Heart right ventricle (tissue), 16 donors: Measurements from ENCODE around the gene FAM13C. TPM values are rescaled to one million over a fixed set of nuclear protein-coding genes. Genes with fewer than 3 reads are reported as not detected.

Source experiments
- ATAC-seq, 8 donors: fragments of 200-7000 bp; cut with Tn5 transposase; one replicate each; pipeline ENCODE4 v1.9.1; 2020; ENCODE audit warnings: mild to moderate bottlenecking in 8 of 8, moderate library complexity in 8 of 8, moderate number of reproducible peaks in 1 of 8
- DNase-seq, 2 donors: peaks; one replicate each; pipeline ENCODE4 v3.0.0-alpha.2; 2020
- H3K27ac ChIP-seq, 10 donors: fragments of 200-600 bp; sonication (generic) in 2 of 10; one replicate each; pipeline versions ENCODE4 v1.5.0 to v1.8.0; 2020 to 2022; ENCODE audit warnings: mild to moderate bottlenecking in 3 of 10
- H3K27me3 ChIP-seq, 7 donors: fragments of 200-600 bp; one replicate each; pipeline ENCODE4 v1.8.0; 2021 to 2022; ENCODE audit warnings: mild to moderate bottlenecking in 2 of 7
- H3K36me3 ChIP-seq, 9 donors: fragments of 200-600 bp; sonication (generic) in 1 of 9; one replicate each; pipeline versions ENCODE4 v1.5.0 to v1.8.0; 2020 to 2022; ENCODE audit warnings: mild to moderate bottlenecking in 2 of 9
- H3K4me1 ChIP-seq, 9 donors: fragments of 200-600 bp; sonication (generic) in 1 of 9; one replicate each; pipeline versions ENCODE4 v1.5.0 to v1.8.0; 2020 to 2022; ENCODE audit warnings: mild to moderate bottlenecking in 4 of 9
- H3K4me3 ChIP-seq, 10 donors: fragments of 200-600 bp; sonication (generic) in 2 of 10; one replicate each; pipeline versions ENCODE4 v1.5.0 to v1.8.0; 2020 to 2022; ENCODE audit warnings: mild to moderate bottlenecking in 7 of 10, moderate library complexity in 2 of 10
- H3K9me3 ChIP-seq, 11 donors: fragments of 200-600 bp in 10 of 11; sonication (generic) in 2 of 11; one replicate each; pipeline versions ENCODE4 v1.5.0 to v1.8.0; 2013 to 2022; ENCODE audit warnings: mild to moderate bottlenecking in 2 of 11, control low read depth in 1 of 11, moderate library complexity in 1 of 11
- CTCF ChIP-seq, 9 donors: fragments of 200-600 bp; sonication (generic) in 2 of 9; IDR thresholded peaks; one replicate each; pipeline versions ENCODE4 v1.5.0 to v1.8.0; 2021 to 2022; ENCODE audit warnings: antibody characterized with exemption in 9 of 9, mild to moderate bottlenecking in 5 of 9, moderate library complexity in 1 of 9
- WGBS, 2 donors: extraction: QIAGEN DNeasy Blood & Tissue Kit; methylation state at CpG; one replicate each; pipeline ENCODE4 v1.1.7; 2013; ENCODE audit warnings: inconsistent platforms in 1 of 2; 5-methylcytosine and 5-hydroxymethylcytosine counted together
- intact Hi-C, 10 donors: fragments of 100-400 bp; cut with DNase I; formaldehyde crosslinking; loops; one replicate each; pipeline versions ENCODE4 v1.11.1 to v1.14.2; 2022
- polyA plus RNA-seq, 2 donors: library from polyadenylated mRNA; stranded (reverse); fragments of 200-250 nt; gene quantifications; one replicate each; pipeline ENCODE4 v1.2.3, GENCODE V29; 2013
- total RNA-seq, 10 donors: library from RNA; stranded (reverse); fragmentation: NEBNext Ultra II Directional in 3 of 10; extraction: Animal tissue kit (Norgen Biotek cat#: 25700) in 3 of 10; gene quantifications; one replicate each; pipeline versions ENCODE4 v1.2.1 to v1.2.4, GENCODE V29; 2021 to 2023
- donor health status: Arrhythmogenic right ventricular cardiomyopathy.
- donor health status: ischemic (EF 13 %, LVEDD 7.1; RV severe dilation, severe dysfunction).
- donor health status: healthy with polysubstance abuse.
- donor health status: DM: no; HTN: yes; CAD: no.
- donor health status: DM: no; HTN: no; CAD: no.
- donor health status: ischemic (EF 25% LVEDD 6.9; RV normal size, moderate dysfunction).
- donor health status: ischemic (EF 25% LVEDD 5.7; RV mildly dilated, moderate dysfunction).
- donor health status: healthy.
- donor health status: DM: yes; HTN: yes; CAD: no.
- donor health status: Ischemic cardiomyopathy.
- donor health status: ischemic (EF 35%, LVEDD 5.7; RV mildly dilated, moderate dysfunction).
- donor health status: nonischemic (EF 11% LVEDD 7.7; RV severe dilation, severe dysfunction).
- donor health status: DM: yes; HTN: yes; CAD: no.
- donor health status: PGD.
- donor health status: ischemic (EF 29% LVEDD 5.4; RV normal size, mild dysfunction).
- donor health status: nonischemic (EF 23%, LVEDD 6.1; RV moderate dilation, normal function).

FAM13C gene
- total and polyA plus RNA-seq, 12 donors, result 1.5 to 14.6 (median 7.0) TPM

- Histone ChIP-seq H3K27me3 (no peaks in the 10 kb centered on the region), H3K4me3 (no peak overlapping the region), H3K36me3 (peaks cover 0 to 62% (median 4%) of the 10 kb centered on the region in 9 donors), H3K4me1 (peaks cover 0 to 15% (median 0%) of the 10 kb centered on the region in 9 donors), H3K27ac (no peak overlapping the region), H3K9me3 (no peaks in the 10 kb centered on the region)
- intact Hi-C loops, result loop anchor here in 2 of 10 donors (5.0 to 10.0 kb wide), 2 partner anchors 90 to 107 kb away; no protein-coding TSS in a partner anchor
- no peak for ATAC-seq
- no peak for DNase-seq
- WGBS, 2 donors, result 54 to 60% methylated on average over 4 to 5 of the region's 5 CpGs
- TF ChIP-seq CTCF (IDR thresholded peaks at IDR 0.05), result no peak
Observed at GRCh38 chr10:59265141-59265540, 97.2 kb downstream of the FAM13C start.

DNA sequence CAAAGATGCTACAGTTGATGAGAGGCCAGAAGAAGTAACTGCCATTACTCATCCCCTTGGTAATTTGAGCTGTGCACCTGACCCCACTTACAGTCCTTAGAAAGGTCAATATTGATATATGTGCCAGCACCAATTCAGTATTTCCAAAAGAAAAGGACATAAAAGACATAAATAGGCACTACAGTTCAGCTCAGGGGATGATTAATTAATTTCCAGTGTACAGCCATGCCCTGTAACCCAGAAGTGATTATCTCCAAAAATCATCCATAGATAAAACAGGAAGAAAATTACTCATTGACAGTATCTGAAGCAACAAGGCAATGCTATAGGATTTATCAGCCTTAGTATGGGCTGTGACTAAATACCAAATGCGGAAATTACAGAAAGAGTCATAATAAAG is 103.5 kb downstream of the FAM13C start:
- H3K27ac ChIP-seq, result no peak overlapping the region
- no peaks in the 10 kb centered on the region for H3K4me1 ChIP-seq
- no peak for TF ChIP-seq CTCF (IDR thresholded peaks at IDR 0.05)
- no peaks in the 10 kb centered on the region for H3K27me3 ChIP-seq
- H3K36me3 ChIP-seq, result peaks cover 0 to 30% (median 4%) of the 10 kb centered on the region in 9 donors
- WGBS, 2 donors, result 92 to 95% methylated on average over 1 of the region's 1 CpG
- DNase-seq, result no peak
- H3K9me3 ChIP-seq, result no peaks in the 10 kb centered on the region
- intact Hi-C loops, result no loop called here
- H3K4me3 ChIP-seq, result no peak overlapping the region
- ATAC-seq, result no peak

DNA sequence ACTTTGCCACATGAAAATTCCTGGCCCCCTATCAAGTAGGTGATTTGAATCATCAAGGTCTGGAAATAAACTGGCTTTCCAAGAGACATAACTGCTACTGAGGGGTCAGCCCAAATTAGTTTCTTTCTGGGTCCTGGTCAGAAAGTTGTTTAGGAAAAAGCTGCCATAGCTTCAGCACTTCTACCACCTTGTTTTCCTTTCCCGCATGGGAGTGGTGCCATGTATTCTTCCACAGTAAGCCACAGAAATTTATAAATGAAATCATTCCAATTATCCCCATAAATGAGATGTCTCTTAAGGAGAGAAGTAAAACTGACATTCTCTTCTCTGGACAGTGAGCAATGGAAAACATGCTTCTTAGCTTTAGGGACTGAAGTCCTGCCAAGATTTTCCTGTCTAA is 105.1 kb downstream of the FAM13C start:
- intact Hi-C loops, result no loop called here
- no peak for TF ChIP-seq CTCF (IDR thresholded peaks at IDR 0.05)
- ATAC-seq, result no peak
- H3K9me3 ChIP-seq, result no peaks in the 10 kb centered on the region
- no peaks in the 10 kb centered on the region for H3K27me3 ChIP-seq
- no peak overlapping the region for H3K27ac ChIP-seq
- 94 to 96% methylated on average over 1 of the region's 1 CpG for WGBS, 2 donors
- H3K4me1 ChIP-seq, result no peaks in the 10 kb centered on the region
- no peak for DNase-seq
- H3K4me3 ChIP-seq, result no peak overlapping the region
- H3K36me3 ChIP-seq, result peaks cover 0 to 36% (median 11%) of the 10 kb centered on the region in 9 donors

- H3K27me3 ChIP-seq, result no peaks in the 10 kb centered on the region
- H3K4me1 ChIP-seq, result no peaks in the 10 kb centered on the region
- ATAC-seq (no peak), DNase-seq (no peak)
- TF ChIP-seq CTCF (IDR thresholded peaks at IDR 0.05), result no peak
- no peak overlapping the region for H3K4me3 ChIP-seq
- H3K27ac ChIP-seq, result no peak overlapping the region
- WGBS, 2 donors, result 100% methylated on average over 1 of the region's 1 CpG
- peaks cover 0 to 53% (median 11%) of the 10 kb centered on the region in 9 donors for H3K36me3 ChIP-seq
- no peaks in the 10 kb centered on the region for H3K9me3 ChIP-seq
- intact Hi-C loops, result no loop called here
Observed at GRCh38 chr10:59255463-59255862, 106.9 kb downstream of the FAM13C start.
